Panc1 (cell line): Measurements from ENCODE around the gene SEC61A2. TPM values are rescaled to one million over a fixed set of nuclear protein-coding genes. Genes with fewer than 3 reads are reported as not detected.

Experiments
- ATAC-seq: fragments of 200-7000 bp; cut with Tn5 transposase; 2 replicates; pipeline ENCODE4 v1.9.1; 2020; ENCODE audit warnings: mild to moderate bottlenecking, moderate library complexity
- BruUV-seq: library from RNA; stranded (reverse); fragments of 400-500 nt; replicated peaks from 2 replicates; lab custom pipeline; 2021; lab: Mats Ljungman, UMichigan
- CTCF ChIA-PET: fragments of 300-600 bp; sonication (Branson Sonifier 250); formaldehyde crosslinking; loops from one replicate; lab custom pipeline; 2022; ENCODE audit warnings: antibody characterized with exemption; lab: Charles Lee
- POLR2A ChIA-PET: fragments of 300-600 bp; sonication (Branson Sonifier 250); formaldehyde crosslinking; loops from one replicate; lab custom pipeline; 2022; ENCODE audit warnings: antibody characterized with exemption; lab: Charles Lee
- DNase-seq: peaks from one replicate; pipeline ENCODE4 v3.0.0-alpha.2; 2010; ENCODE audit warnings: low read depth, low spot score
- H3K27ac ChIP-seq: 2 replicates; pipeline ENCODE4 v1.5.1; 2011; ENCODE audit warnings: mild to moderate bottlenecking, low read length, inconsistent platforms
- H3K27me3 ChIP-seq: fragments of 200-500 bp; sonication (Bioruptor generic); 2 replicates; pipeline ENCODE4 v1.6.0; 2014; ENCODE audit warnings: low read length, inconsistent platforms; ENCODE audit not compliant: control insufficient read depth, insufficient read depth
- H3K36me3 ChIP-seq: fragments of 200-500 bp; sonication (Bioruptor generic); 2 replicates; pipeline ENCODE4 v1.5.1; 2014; ENCODE audit warnings: inconsistent platforms, mild to moderate bottlenecking, low read length, moderate library complexity; ENCODE audit not compliant: control insufficient read depth, insufficient read depth
- H3K4me1 ChIP-seq: 2 replicates; pipeline ENCODE4 v1.5.1; 2011; ENCODE audit warnings: inconsistent platforms, mild to moderate bottlenecking, low read length, moderate library complexity; ENCODE audit not compliant: control insufficient read depth, insufficient read depth
- H3K4me3 ChIP-seq, 2 experiments: 2 replicates each; pipeline ENCODE4 v1.5.1; 2011 to 2012; ENCODE audit warnings: low read depth in 2 of 2, low read length in 2 of 2, mild to moderate bottlenecking in 2 of 2, inconsistent platforms in 1 of 2, moderate library complexity in 1 of 2
- H3K9me3 ChIP-seq: fragments of 200-500 bp; sonication (Bioruptor generic); 2 replicates; pipeline ENCODE4 v1.5.1; 2014; ENCODE audit warnings: low read depth, mild to moderate bottlenecking, inconsistent platforms, low read length, moderate library complexity; ENCODE audit not compliant: control insufficient read depth, insufficient read depth
- POLR2AphosphoS5 ChIP-seq: IDR thresholded peaks from 2 replicates; pipeline ENCODE4 v1.6.1; 2012; ENCODE audit warnings: mild to moderate bottlenecking, low read depth, low read length, moderate library complexity
- SIN3A ChIP-seq: IDR thresholded peaks from 2 replicates; pipeline ENCODE4 v1.6.1; 2012; ENCODE audit warnings: low read depth, mild to moderate bottlenecking, low read length, moderate library complexity, borderline replicate concordance; ENCODE audit not compliant: insufficient read depth
- TCF7L2 ChIP-seq: IDR thresholded peaks from 2 replicates; pipeline ENCODE4 v1.6.1; 2011; ENCODE audit warnings: mild to moderate bottlenecking, low read depth, low read length, inconsistent platforms
- in situ Hi-C: cut with HindIII; loops from 2 replicates; pipeline ENCODE4 v1.10.0; 2016; ENCODE audit warnings: low sequenced_read_pairs, low pct_unique_long_range_greater_than_20kb
- intact Hi-C: fragments of 100-400 bp; cut with micrococcal nuclease; formaldehyde crosslinking; loops from one replicate; pipeline ENCODE4 v1.10.0; 2022; ENCODE audit not compliant: unreplicated experiment
- total RNA-seq: library from RNA; stranded (reverse); gene quantifications from one replicate; pipeline ENCODE4 v1.2.1, GENCODE V29; 2021; ENCODE audit not compliant: unreplicated experiment
- TF ChIP-seq, protein P1 (sequence below), 2 experiments: IDR thresholded peaks; 2 replicates each; pipeline ENCODE4 v1.6.1; 2011 to 2012; ENCODE audit warnings: low read depth in 2 of 2, control low read depth in 1 of 2, low read length in 1 of 2, mild to moderate bottlenecking in 1 of 2, moderate library complexity in 1 of 2; ENCODE audit not compliant: insufficient read depth in 1 of 2
- TF ChIP-seq, protein P2 (sequence below): fragments of 450-650 bp; IDR thresholded peaks from 2 replicates; pipeline ENCODE4 v1.5.1; 2017; ENCODE audit warnings: mild to moderate bottlenecking

Gene SEC61A2
- total RNA-seq, 1 experiment from 2014 or later = 8.8 TPM

DNA sequence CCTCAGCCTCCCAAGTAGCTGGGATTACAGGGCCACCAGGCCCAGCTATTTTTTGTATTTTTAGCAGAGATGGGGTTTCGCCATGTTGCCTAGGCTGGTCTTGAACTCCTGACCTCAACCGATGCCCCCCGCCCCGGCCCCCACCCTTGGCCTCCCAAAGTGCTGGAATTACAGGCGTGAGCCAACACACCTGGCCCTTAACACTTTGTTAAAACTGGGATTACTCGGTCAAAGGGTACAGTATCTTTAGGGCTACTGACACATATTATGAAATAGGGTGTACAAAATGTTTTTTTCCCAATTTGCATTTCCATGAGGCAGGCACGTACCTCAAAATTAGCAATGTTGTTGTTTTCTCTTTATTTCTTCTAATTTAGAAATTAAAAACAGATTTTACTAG is 54.7 kb downstream of the SEC61A2 start:
- no TSS peak for BruUV-seq
- no peaks in the 10 kb centered on the region for H3K27me3 ChIP-seq
- H3K4me1 ChIP-seq = no peaks in the 10 kb centered on the region
- TF ChIP-seq, protein P1, sequence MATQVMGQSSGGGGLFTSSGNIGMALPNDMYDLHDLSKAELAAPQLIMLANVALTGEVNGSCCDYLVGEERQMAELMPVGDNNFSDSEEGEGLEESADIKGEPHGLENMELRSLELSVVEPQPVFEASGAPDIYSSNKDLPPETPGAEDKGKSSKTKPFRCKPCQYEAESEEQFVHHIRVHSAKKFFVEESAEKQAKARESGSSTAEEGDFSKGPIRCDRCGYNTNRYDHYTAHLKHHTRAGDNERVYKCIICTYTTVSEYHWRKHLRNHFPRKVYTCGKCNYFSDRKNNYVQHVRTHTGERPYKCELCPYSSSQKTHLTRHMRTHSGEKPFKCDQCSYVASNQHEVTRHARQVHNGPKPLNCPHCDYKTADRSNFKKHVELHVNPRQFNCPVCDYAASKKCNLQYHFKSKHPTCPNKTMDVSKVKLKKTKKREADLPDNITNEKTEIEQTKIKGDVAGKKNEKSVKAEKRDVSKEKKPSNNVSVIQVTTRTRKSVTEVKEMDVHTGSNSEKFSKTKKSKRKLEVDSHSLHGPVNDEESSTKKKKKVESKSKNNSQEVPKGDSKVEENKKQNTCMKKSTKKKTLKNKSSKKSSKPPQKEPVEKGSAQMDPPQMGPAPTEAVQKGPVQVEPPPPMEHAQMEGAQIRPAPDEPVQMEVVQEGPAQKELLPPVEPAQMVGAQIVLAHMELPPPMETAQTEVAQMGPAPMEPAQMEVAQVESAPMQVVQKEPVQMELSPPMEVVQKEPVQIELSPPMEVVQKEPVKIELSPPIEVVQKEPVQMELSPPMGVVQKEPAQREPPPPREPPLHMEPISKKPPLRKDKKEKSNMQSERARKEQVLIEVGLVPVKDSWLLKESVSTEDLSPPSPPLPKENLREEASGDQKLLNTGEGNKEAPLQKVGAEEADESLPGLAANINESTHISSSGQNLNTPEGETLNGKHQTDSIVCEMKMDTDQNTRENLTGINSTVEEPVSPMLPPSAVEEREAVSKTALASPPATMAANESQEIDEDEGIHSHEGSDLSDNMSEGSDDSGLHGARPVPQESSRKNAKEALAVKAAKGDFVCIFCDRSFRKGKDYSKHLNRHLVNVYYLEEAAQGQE (IDR thresholded peaks at IDR 0.05; ENCODE audit: insufficient read depth in 1 of 2, low read depth in 2 of 2, low read length in 1 of 2) = no peak
- TF ChIP-seq TCF7L2 = no peak
- ATAC-seq (no peak), DNase-seq (no peak)
- no peaks in the 10 kb centered on the region for H3K9me3 ChIP-seq
- POLR2A ChIA-PET = no interaction called here
- no peak overlapping the region for H3K27ac ChIP-seq
- CTCF ChIA-PET = no interaction called here
- in situ Hi-C loops = no loop called here
- H3K36me3 ChIP-seq = peaks cover 11% of the 10 kb centered on the region; the same call in 1 of the 2 replicates
- intact Hi-C loops = no loop called here
- no peak overlapping the region for H3K4me3 ChIP-seq

DNA sequence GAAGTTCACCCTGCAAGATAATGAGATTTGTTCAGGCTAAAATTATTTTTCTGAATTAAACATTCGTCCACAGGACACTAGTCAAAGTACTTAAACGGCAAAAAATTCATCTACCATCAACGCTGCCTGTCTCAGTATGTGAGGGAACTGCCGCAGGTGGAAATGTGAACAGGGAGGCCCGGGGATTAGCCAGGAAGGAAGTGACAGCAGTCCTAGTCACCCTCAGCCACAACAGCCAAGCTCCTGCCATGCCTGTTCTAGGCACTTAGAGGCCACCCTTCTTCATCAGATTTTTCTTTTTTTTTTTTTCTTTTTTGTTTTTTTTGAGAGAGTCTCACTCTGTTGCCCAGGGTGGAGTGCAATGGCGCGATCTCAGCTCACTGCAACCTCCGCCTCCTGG is 56.8 kb downstream of the SEC61A2 start:
- ChIA-PET POLR2A (interaction anchor here (0.6 kb wide), 1 partner anchor 33 kb away, joined by 7 read pairs; no protein-coding TSS in a partner anchor), CTCF (no interaction called here)
- intact Hi-C loops (no loop called here), in situ Hi-C loops (no loop called here)
- DNase-seq (no peak), ATAC-seq (no peak; the same call in 1 of the 2 replicates)
- Histone ChIP-seq H3K4me1 (no peaks in the 10 kb centered on the region), H3K9me3 (no peaks in the 10 kb centered on the region), H3K27ac (no peak overlapping the region), H3K27me3 (no peaks in the 10 kb centered on the region), H3K36me3 (peaks cover 11% of the 10 kb centered on the region; the same call in 1 of the 2 replicates), H3K4me3 (no peak overlapping the region)
- no peak for TF ChIP-seq POLR2AphosphoS5
- TF ChIP-seq, protein P1 (IDR thresholded peaks at IDR 0.05; ENCODE audit: insufficient read depth in 1 of 2, low read depth in 2 of 2, low read length in 1 of 2) = no peak
- TF ChIP-seq, protein P2, sequence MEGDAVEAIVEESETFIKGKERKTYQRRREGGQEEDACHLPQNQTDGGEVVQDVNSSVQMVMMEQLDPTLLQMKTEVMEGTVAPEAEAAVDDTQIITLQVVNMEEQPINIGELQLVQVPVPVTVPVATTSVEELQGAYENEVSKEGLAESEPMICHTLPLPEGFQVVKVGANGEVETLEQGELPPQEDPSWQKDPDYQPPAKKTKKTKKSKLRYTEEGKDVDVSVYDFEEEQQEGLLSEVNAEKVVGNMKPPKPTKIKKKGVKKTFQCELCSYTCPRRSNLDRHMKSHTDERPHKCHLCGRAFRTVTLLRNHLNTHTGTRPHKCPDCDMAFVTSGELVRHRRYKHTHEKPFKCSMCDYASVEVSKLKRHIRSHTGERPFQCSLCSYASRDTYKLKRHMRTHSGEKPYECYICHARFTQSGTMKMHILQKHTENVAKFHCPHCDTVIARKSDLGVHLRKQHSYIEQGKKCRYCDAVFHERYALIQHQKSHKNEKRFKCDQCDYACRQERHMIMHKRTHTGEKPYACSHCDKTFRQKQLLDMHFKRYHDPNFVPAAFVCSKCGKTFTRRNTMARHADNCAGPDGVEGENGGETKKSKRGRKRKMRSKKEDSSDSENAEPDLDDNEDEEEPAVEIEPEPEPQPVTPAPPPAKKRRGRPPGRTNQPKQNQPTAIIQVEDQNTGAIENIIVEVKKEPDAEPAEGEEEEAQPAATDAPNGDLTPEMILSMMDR = no peak
- no peak for TF ChIP-seq TCF7L2
- no peak for TF ChIP-seq SIN3A
- BruUV-seq = no TSS peak
